Measurements from ENCODE around the gene POLR3H.

- TF ChIP-seq POLR2AphosphoS5 (IDR thresholded peaks at IDR 0.05) (no peak), POLR2A (IDR thresholded peaks at IDR 0.05) (no peak), CTCF (IDR thresholded peaks at IDR 0.05 in 8 of 11, conservative IDR thresholded peaks at IDR 0.05 in 3 of 11) (no peak)
These were observed 61.8 kb downstream of the POLR3H start for GRCh38 chr22:41482319-41482935.
